H54 (cell line): ENCODE data around the gene EMC8.
A peak's percentile ranks its signal among the peaks of the same experiment; 100 is the strongest.
"Not testable (repeated sequence)": the region's sequence is repeated elsewhere in the genome, so short reads cannot be mapped to it uniquely, and the experiment has no call there.

ENCODE experiments used
- DNase-seq: peaks from one replicate; pipeline ENCODE4 v3.0.0; 2011; ENCODE audit warnings: low spot score, mixed read lengths; ENCODE audit not compliant: insufficient read length
- FAIRE-seq: peaks from 3 replicates; lab custom pipeline; 2011; peaks lifted over from hg19 to GRCh38; lab: Jason Lieb, UNC
- POLR2A ChIP-seq: IDR thresholded peaks from 2 replicates; pipeline ENCODE4 v1.6.1; 2011; ENCODE audit warnings: low read depth, mild to moderate bottlenecking, low read length

EMC8 gene

DNA sequence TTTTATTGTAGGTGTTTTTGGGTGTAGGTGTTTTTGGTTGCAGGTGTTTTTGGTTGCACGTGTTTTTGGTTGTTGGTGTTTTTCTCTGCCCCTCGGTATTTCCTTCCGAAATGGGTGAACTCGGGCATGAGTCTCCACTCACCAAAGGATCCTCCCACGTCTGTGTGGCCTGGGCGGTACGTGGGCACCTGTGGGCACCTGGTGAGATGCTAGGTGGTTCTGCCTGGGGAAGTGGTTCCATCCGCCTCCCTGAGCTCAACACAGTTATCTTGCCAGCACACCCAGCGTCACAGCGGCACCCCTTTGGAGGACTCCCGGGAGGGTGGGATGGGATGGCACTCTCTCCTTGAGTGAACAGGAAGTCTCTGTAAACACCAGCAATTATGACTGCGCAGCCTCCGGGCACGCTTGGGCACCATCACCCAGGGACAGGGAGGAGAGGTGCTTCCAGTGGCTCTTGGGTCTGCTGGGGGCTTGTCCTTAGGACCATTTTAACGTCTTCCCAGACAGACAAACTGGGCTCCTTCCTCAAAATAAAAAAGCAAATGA is 29.9 kb upstream of the EMC8 start:
- FAIRE-seq = no peak
- no peak for DNase-seq
- TF ChIP-seq POLR2A = no peak

DNA sequence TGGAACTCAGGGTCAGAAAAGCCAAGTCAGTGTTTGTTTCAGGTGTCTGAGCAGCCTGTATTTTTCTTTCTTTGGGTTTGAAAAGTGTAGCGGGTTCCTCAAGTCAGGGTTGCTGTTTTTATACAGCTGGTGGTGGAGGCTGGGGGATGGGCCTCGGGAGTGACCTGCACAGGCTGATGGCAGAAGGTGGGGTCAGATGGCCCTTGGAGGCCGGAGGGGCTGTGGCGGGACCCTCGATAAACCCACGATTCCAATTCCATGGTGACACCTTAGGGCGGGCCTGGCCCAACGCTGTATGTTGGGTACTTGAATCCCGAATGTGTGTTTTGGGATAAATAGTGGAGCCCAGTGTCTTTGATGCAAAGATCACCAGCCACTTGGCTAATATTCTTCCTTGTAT is 28.8 kb upstream of the EMC8 start:
- FAIRE-seq (no peak), DNase-seq (no peak)
- no peak for TF ChIP-seq POLR2A

DNA sequence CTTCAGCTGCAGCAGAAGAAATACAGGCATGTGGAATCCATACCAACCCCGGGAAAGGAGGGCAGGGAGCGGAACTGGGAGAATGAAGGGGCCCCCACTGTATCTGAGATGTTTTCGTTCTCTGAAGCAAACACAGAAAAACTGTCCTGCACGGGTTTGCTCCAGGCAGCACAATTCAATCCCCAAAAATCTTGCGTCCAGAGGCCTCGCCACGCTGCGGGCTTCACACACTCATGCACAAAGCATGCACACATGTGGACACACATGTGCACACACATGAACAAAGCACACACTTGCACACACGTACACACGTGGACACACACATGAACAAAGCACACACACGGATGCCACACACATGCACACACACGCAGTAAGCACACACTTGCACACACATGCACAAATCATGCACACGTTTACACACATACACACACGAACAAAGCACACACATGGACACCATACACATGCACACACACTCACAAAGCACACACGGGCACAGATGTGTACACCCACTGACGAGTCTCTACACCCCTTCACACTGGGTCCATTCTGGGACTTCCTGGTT is 27.4 kb upstream of the EMC8 start:
- FAIRE-seq = no peak
- DNase-seq = no peak
- no peak for TF ChIP-seq POLR2A

DNA sequence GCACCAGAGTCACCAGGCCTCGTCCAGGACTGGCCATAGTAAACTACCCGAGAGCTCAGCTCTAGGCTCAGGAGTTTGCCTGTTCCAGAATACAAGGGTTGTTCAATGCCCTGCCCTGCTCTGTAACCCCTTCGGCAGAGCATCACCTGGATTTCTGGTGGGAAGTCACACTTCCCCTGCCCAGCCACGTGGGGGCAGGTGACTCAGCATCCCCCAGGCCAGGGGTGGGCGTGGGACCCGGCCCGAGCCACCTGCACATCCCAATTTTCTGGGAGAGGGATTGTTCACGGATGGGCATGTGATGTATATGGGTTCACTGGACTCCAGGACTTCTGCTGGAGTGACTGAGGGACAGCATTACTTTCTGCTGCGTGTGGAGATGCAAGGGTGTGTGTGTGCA is 26.0 kb upstream of the EMC8 start:
- no peak for FAIRE-seq
- DNase-seq = no peak
- no peak for TF ChIP-seq POLR2A

DNA sequence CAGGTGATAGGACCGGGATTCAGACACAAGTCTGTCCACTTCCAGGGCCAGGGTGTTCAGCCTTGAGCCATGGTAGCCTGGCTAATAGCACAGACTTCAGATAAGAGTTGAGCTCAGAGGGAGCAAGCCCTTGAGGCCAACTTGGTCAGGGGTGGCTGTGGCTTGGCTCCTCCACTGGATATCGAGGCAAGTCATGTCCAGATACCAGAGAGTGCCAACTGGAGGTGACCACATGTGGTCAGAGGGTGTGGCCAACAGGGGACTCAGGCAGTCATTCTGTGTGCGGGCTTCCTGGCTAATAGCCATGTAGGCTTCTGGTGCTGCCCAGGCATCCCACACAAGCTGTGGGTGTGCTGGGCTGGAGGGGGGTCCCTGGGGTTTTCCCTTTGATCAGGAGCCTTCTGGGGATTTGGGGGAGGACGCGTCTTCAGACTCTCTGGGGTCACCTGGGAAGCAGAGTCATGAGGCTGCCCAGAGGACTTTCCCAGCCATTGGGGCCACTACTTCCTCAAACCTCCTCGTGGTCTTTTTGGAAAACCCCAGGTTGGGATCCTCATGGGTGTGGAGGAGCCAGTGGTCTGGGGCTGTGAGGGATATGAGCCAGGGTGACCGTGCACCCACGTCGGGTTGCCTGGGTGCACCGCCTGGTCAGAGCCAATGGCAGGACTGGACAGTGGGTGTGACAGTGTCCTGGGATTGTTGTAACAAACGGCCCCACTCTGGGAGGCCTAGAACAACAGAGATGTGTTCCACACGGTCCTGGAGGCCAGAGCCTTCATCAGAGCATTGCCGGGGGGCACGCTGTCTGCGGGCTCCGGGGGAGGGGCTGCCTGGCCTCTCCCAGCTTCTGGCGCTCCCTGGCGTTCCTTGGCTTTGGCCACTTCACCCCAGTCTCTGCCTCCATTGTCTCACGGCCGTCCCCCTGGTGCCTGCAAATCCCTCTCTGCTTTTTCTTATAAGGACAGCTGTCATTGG is 25.1 kb upstream of the EMC8 start:
- no peak for TF ChIP-seq POLR2A
- FAIRE-seq (no peak), DNase-seq (no peak)

DNA sequence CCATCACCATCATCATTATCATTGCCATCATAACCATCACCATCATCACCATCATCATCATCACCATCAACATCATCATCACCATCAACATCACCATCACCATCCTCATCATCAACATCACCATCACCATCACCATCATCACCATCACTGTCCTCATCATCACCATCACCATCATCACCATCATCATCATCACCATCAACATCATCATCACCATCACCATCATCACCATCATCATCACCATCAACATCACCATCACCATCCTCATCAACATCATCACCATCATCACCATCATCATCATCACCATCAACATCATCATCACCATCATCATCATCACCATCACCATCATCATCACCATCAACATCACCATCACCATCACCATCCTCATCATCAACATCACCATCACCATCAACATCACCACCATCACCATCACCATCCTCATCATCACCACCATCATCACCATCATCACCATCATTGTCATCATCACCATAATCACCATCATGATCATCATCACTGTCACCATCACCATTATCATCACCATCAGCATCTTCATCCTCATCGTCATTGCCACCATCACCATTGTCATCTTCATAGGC is 24.1 kb upstream of the EMC8 start:
- FAIRE-seq (no peak), DNase-seq (no peak)
- TF ChIP-seq POLR2A = no peak

DNA sequence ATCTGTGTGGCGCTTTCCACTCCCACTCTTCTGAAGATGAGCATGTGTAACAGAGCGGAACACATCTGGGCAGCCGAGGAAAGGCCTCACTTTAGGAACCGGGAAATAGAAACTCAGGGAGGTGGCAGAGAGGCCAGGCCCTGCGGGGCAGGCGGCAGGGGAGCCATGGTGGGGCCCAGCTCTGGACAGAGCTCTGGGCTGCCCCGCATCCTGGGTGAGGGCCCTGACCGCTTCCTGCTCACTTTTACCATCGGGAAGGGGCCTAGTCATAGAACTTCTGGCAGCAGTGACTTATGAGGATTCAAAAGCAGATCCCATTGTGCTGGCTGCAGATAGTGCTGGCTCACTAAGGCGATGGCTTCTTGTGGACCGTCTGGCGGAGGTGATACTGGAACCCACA is 22.8 kb upstream of the EMC8 start:
- DNase-seq = no peak
- no peak for FAIRE-seq
- no peak for TF ChIP-seq POLR2A

DNA sequence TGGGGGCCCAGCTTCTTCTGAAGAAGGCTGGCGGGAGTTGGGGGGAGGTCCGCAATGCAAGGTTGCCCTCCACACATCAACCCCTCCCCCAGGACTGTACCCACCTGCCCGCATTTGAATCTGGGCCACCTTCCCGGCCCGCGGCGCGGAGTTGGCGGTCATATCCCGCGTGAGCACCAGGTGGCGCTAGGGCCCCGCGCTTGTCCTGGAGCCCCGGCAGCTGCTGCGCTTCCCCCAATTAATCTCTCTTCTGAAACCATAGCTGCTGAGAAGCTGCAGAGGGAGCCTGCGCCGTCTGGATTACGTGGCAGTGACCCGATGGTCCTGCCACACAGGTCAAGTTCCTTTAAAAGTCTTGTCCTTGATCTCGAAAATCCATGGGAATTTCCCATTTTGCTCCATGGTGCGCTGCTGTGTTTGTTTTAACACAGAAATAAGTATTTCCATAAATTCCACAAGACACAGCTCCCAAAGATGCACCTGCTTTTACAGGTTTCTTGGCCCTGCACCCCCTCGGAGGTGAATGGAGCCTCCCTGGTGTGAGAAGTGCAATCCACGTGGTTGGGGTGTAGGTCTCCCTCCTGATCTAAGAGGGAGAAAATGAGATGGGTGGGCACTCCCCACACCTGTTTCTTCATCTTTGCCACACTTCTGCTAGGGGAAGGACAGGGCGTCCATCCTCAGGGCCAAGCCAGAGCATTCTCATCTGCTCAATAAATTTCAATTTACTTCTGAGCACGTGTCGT is 22.2 kb upstream of the EMC8 start:
- FAIRE-seq (no peak), DNase-seq (peak; percentile 94)
- TF ChIP-seq POLR2A = no peak

DNA sequence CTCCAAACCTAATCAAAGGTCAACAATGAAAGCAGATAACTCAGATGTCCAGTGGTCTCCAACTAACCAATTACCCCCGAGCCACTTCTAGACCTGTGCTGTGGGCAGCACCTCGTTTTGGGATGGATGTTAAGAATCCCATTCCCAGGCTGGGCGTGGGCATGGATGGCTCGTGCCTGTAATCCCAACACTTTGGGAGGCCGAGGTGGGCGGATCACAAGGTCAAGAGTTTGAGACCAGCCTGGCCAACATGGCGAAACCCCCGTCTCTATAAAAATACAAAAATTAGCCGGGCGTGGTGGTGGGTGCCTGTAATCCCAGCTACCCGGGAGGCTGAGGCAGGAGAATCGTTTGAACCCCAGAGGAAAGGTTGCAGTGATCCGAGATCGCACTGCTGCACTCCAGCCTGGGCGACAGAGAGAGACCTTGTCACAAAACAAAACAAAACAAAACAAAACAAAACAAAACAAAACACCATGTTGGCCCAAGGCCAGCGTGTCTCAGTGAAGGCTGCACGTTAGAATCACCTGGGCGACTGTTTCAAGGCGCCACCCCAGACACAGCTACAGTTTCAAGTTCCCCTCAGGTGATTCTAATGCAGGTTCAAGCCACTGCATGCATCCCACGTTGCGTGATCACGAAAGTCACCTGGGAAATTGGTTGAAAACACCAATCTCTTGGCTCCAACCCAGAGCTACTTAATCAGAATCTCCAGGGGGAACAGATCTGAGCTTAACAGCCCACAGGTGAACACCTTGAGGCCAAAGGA is 21.4 kb upstream of the EMC8 start:
- FAIRE-seq (no peak), DNase-seq (no peak)
- no peak for TF ChIP-seq POLR2A

DNA sequence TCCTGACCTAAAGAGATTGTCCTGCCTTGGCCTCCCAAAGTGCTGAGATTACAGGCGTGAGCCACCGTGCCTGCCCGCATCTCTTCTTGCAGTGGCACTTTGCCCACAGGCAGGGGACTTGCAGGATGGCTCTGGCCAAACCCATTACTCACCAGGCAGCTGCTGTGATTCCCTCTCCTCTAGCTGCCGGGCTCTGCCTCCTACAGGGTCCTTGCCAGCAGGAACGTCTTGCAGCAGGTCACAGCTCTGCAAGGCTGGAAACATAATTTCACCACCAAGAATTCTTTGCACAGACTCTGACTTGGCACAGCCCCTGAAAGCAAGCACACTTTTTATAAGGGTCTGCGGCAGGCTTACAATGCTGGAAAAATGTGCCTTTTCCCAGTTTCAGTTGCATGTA is 20.4 kb upstream of the EMC8 start:
- no peak for TF ChIP-seq POLR2A
- no peak for FAIRE-seq
- DNase-seq = no peak

DNA sequence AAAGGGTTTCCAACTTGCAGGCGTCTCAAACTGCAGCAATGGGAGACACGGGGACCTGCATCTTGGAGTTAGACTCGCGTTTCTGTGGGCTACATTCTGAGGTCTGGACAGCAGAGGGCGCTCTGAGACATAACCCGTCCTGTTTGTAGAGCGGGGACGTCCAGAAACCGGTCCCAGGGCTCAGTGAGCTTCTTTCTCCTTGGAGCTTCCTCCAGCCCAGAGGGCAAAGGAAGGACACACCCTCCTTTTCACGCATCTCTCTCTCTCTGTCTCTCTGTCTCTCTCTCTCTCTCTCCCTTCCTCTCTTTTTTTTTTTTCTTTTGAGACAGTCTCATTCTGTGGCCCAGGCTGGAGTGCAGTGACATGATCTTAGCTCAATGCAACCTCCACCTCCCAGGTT is 19.9 kb upstream of the EMC8 start:
- no peak for FAIRE-seq
- no peak for TF ChIP-seq POLR2A
- peak; percentile 83 for DNase-seq

DNA sequence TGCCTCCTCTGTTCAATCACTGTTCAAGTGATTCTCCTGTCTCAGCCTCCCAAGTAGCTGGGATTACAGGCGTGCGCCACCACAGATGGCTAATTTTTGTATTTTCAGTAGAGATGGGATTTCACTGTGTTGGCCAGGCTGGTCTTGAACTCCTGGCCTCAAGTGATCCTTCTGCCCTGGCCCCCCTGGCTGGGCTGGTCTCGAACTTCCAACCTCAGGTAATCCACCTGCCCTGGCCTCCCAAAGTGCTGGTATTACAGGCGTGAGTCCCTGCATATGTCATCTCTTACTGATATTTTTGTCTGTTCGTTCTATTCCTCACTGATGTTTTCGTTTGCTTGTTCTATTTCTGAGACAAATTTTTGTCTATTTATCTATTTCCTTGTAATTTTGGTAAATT is 17.9 kb upstream of the EMC8 start:
- not testable (repeated sequence) for DNase-seq, FAIRE-seq

DNA sequence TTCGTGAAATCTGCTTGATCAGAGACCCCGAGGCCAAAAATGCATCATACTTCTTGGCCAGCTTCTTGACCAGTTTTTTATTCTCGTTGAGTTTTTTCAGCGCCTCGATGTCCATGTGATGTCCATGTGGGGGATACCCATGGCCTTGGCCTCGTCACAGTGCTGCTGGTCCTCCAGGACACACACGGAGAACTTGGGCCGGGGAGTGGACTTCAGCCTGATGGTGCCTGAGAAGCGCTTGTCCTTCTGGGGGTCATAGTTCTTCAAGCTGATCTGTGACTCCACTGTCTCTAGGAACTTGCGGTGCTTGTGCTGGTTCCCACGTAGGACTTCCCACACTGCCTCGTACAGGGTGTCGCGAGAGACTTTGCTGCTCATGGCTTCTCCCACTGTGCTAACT is 16.8 kb upstream of the EMC8 start:
- FAIRE-seq (no peak), DNase-seq (no peak)
- TF ChIP-seq POLR2A = no peak
